ENCODE measurements around the gene SLC37A2. TPM values are rescaled to one million over a fixed set of nuclear protein-coding genes. Genes with fewer than 3 reads are reported as not detected.

Gene SLC37A2
- total RNA-seq, 1 experiment from 2014 or later, result not detected

DNA sequence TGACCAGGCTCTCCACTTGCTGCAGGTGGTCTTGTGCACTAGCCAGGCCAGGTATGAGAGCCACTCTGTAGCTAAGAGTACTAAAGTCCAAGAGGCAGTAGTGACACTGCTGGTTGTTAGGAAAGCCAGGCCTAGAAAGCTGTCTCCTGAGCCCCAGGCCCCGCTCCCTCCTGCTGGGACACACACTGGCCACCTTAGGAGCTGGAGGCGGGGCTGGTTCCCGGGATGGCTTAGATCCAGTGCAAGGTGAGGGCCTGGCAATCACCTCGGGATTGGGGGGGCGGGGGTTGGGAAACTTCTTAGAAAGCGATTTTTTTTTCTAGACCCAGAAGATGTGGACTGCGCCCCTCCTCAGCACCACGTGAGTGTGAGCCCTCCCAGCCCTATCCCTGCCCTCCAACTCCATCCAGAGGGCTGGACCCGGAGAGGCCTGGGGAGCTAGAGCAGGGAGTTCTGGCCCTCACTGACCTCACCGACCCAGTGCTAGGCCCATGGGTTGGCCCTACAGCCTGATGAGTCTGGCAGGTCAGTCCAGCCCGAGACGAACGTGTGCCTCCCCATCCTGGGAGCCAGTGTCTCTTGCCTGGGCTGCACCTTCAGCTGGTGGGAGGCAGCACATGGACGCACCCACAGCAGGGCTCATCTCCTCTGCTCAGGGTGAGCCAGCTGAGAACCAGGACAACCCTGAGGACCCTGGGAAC lies 18.1 kb downstream of the SLC37A2 start:
- no peaks in the 10 kb centered on the region for H3K9me3 ChIP-seq (ENCODE audit: low read depth, low read length, poor library complexity, severe bottlenecking)
- POLR2A ChIA-PET (ENCODE audit: low non-redundant PET), result no interaction called here
- BruUV-seq (replicated peaks), result no TSS peak
- H3K4me1 ChIP-seq (ENCODE audit: insufficient read depth, low read length, poor library complexity, severe bottlenecking), result no peaks in the 10 kb centered on the region
- no peak overlapping the region for H3K27ac ChIP-seq (ENCODE audit: low read depth, low read length, poor library complexity, severe bottlenecking)
- DNase-seq (ENCODE audit: low spot score), result no peak
- CTCF ChIA-PET, result no interaction called here
- no peak overlapping the region for H3K4me3 ChIP-seq (ENCODE audit: low read depth, low read length, poor library complexity, severe bottlenecking)
- no peaks in the 10 kb centered on the region for H3K27me3 ChIP-seq (replicated peaks; ENCODE audit: insufficient read depth, low read depth, low read length, poor library complexity)
- H3K36me3 ChIP-seq (ENCODE audit: insufficient read depth, low read length, poor library complexity, severe bottlenecking), result no peaks in the 10 kb centered on the region
- intact Hi-C loops (cut with micrococcal nuclease; ENCODE audit: unreplicated experiment), result no loop called here
- TF ChIP-seq, protein P1, sequence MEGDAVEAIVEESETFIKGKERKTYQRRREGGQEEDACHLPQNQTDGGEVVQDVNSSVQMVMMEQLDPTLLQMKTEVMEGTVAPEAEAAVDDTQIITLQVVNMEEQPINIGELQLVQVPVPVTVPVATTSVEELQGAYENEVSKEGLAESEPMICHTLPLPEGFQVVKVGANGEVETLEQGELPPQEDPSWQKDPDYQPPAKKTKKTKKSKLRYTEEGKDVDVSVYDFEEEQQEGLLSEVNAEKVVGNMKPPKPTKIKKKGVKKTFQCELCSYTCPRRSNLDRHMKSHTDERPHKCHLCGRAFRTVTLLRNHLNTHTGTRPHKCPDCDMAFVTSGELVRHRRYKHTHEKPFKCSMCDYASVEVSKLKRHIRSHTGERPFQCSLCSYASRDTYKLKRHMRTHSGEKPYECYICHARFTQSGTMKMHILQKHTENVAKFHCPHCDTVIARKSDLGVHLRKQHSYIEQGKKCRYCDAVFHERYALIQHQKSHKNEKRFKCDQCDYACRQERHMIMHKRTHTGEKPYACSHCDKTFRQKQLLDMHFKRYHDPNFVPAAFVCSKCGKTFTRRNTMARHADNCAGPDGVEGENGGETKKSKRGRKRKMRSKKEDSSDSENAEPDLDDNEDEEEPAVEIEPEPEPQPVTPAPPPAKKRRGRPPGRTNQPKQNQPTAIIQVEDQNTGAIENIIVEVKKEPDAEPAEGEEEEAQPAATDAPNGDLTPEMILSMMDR (conservative IDR thresholded peaks at IDR 0.05; ENCODE audit: low read depth, low read length), result no peak
- no peak for TF ChIP-seq EZH2 (IDR thresholded peaks at IDR 0.05; ENCODE audit: borderline replicate concordance, low read depth, low read length, poor library complexity, severe bottlenecking)

DNA sequence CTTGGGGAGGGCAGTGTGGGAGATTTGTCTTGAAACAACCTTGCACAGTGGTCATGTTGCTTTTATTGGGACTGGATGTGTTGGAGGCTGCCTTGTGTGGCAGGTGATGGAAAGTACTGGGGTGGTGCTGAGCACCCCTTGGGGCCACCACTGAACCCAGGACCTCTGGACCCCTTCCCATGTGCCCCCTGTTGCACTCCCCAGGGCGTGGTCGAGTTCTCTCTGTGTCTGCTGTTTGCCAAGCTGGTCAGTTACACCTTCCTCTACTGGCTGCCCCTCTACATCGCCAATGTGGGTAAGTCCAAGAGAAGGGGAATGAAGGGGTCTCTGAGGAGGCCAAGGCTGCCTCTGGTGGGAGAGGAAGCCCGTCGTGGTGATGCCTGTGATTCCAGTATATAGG lies 18.9 kb downstream of the SLC37A2 start:
- intact Hi-C loops (cut with micrococcal nuclease; ENCODE audit: unreplicated experiment), result no loop called here
- Histone ChIP-seq H3K4me1 (ENCODE audit: insufficient read depth, low read length, poor library complexity, severe bottlenecking) (no peaks in the 10 kb centered on the region), H3K36me3 (ENCODE audit: insufficient read depth, low read length, poor library complexity, severe bottlenecking) (no peaks in the 10 kb centered on the region), H3K4me3 (ENCODE audit: low read depth, low read length, poor library complexity, severe bottlenecking) (no peak overlapping the region), H3K27ac (ENCODE audit: low read depth, low read length, poor library complexity, severe bottlenecking) (no peak overlapping the region), H3K27me3 (replicated peaks; ENCODE audit: insufficient read depth, low read depth, low read length, poor library complexity) (no peaks in the 10 kb centered on the region), H3K9me3 (ENCODE audit: low read depth, low read length, poor library complexity, severe bottlenecking) (no peaks in the 10 kb centered on the region)
- TF ChIP-seq EZH2 (IDR thresholded peaks at IDR 0.05; ENCODE audit: borderline replicate concordance, low read depth, low read length, poor library complexity, severe bottlenecking), result no peak
- TF ChIP-seq, protein P1 (conservative IDR thresholded peaks at IDR 0.05; ENCODE audit: low read depth, low read length), result no peak
- no peak for DNase-seq (ENCODE audit: low spot score)
- no TSS peak for BruUV-seq (replicated peaks)
- POLR2A ChIA-PET (ENCODE audit: low non-redundant PET), result no interaction called here
- CTCF ChIA-PET, result no interaction called here

DNA sequence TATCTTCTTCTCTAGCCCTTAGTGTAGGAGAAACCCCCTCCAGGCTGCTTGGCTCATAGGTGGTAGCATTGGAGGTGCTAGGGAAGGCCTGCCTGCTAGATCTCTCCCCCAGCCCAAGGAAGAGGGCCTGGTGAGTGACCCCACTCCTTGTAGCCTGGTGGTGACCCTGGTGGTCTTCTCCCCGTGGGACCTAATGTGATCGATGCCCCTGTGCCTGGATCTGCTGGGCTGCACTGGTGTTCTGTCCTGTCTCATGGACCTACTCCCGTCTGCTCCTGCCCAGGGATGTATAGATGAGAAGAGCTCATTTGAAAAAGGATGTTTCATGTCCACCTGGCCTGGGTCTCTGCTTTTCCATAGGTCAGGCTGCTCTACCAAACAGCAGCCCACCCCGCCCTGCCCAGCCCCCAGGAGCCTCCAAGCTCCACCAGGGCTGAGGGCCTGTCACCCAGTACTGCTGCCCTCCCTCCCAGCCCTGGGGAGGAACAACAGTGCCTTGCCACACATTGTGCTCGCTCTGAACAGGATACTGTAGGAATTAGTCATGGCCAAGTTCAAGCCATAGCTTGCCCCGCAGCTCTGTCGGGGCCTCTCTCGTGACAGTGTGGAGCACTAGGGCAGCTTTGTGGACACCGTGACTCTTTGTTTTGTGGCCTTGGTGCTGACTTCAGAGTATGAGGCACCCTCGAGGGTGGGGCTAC lies 19.7 kb downstream of the SLC37A2 start:
- no TSS peak for BruUV-seq (replicated peaks)
- Histone ChIP-seq H3K36me3 (ENCODE audit: insufficient read depth, low read length, poor library complexity, severe bottlenecking) (no peaks in the 10 kb centered on the region), H3K4me3 (ENCODE audit: low read depth, low read length, poor library complexity, severe bottlenecking) (no peak overlapping the region), H3K4me1 (ENCODE audit: insufficient read depth, low read length, poor library complexity, severe bottlenecking) (no peaks in the 10 kb centered on the region), H3K27ac (ENCODE audit: low read depth, low read length, poor library complexity, severe bottlenecking) (no peak overlapping the region), H3K27me3 (replicated peaks; ENCODE audit: insufficient read depth, low read depth, low read length, poor library complexity) (no peaks in the 10 kb centered on the region), H3K9me3 (ENCODE audit: low read depth, low read length, poor library complexity, severe bottlenecking) (no peaks in the 10 kb centered on the region)
- TF ChIP-seq, protein P1 (conservative IDR thresholded peaks at IDR 0.05; ENCODE audit: low read depth, low read length), result no peak
- no peak for TF ChIP-seq EZH2 (IDR thresholded peaks at IDR 0.05; ENCODE audit: borderline replicate concordance, low read depth, low read length, poor library complexity, severe bottlenecking)
- intact Hi-C loops (cut with micrococcal nuclease; ENCODE audit: unreplicated experiment), result no loop called here
- ChIA-PET POLR2A (ENCODE audit: low non-redundant PET) (no interaction called here), CTCF (interaction anchor here (0.6 kb wide), 1 partner anchor 92 kb away, joined by 3 read pairs; no protein-coding TSS in a partner anchor)
- DNase-seq (ENCODE audit: low spot score), result no peak

All from A673 (cell line).